ENCODE results near the gene ZNF667. TPM values are rescaled to one million over a fixed set of nuclear protein-coding genes. Genes with fewer than 3 reads are reported as not detected.
A peak's percentile ranks its signal among the peaks of the same experiment; 100 is the strongest.

The ZNF667 gene
- total and polyA plus RNA-seq, 2 donors (not counting 1 experiment from before 2014, with no cell fraction given): 2.8 to 6.5 TPM

GRCh38 chr19:56476093-56476492 is 1.1 kb downstream of the ZNF667 start:
- POLR2A ChIA-PET: no interaction called here
- DNase-seq: no peak
- CTCF ChIA-PET: no interaction called here
- Histone ChIP-seq H3K9ac (ENCODE audit: low read length) (peak overlapping the region; percentile 81), H4K20me1 (ENCODE audit: control insufficient read depth, insufficient read depth, low read length, poor library complexity, severe bottlenecking) (no peaks in the 10 kb centered on the region), H3K79me2 (ENCODE audit: control insufficient read depth, insufficient read depth, low read length) (peaks cover 52% of the 10 kb centered on the region), H3K36me3 (replicated peaks in 1 of 2; ENCODE audit: control extremely low read depth in 1 of 2, control insufficient read depth in 1 of 2, extremely low read depth in 1 of 2, insufficient read depth in 2 of 2, low read length in 1 of 2) (no peaks in the 10 kb centered on the region), H3K4me3 (ENCODE audit: control extremely low read depth in 1 of 5, extremely low read depth in 1 of 5, insufficient read depth in 1 of 5, low read depth in 2 of 5, low read length in 4 of 5) (peak overlapping the region in 2 of 5 experiments; percentile 70 to 76), H3K27me3 (replicated peaks in 1 of 4; ENCODE audit: control extremely low read depth in 1 of 4, control insufficient read depth in 3 of 4, insufficient read depth in 4 of 4, low read length in 3 of 4) (no peaks in the 10 kb centered on the region), H3K27ac (ENCODE audit: low read length in 2 of 2) (peak overlapping the region; percentile 87 to 94), H3K4me2 (replicated peaks; ENCODE audit: low read depth, low read length, poor library complexity, severe bottlenecking) (peak overlapping the region; percentile 76), H2AFZ (ENCODE audit: insufficient read depth, low read depth, low read length, poor library complexity, severe bottlenecking) (no peak overlapping the region), H3K4me1 (ENCODE audit: control insufficient read depth in 2 of 2, insufficient read depth in 2 of 2, low read length in 2 of 2) (peaks cover 11 to 20% of the 10 kb centered on the region in 2 donors), H3K9me3 (ENCODE audit: control extremely low read depth in 1 of 3, control insufficient read depth in 2 of 3, insufficient read depth in 1 of 3, low read length in 2 of 3) (peaks cover 8 to 70% (median 16%) of the 10 kb centered on the region in 3 donors)
- Mint-ChIP-seq H3K9me3 (ENCODE audit: insufficient read depth) (peaks cover 33% of the 10 kb centered on the region), H3K27me3 (peaks cover 19% of the 10 kb centered on the region), H3K4me1 (peaks cover 18% of the 10 kb centered on the region), H3K27ac (no peak overlapping the region), H3K4me3 (peak overlapping the region; percentile 99)
- WGBS (ENCODE audit: insufficient coverage): 96% methylated on average over 6 of the region's 10 CpGs
- ATAC-seq (ENCODE audit: low read depth): no peak
- TF ChIP-seq, protein P1, sequence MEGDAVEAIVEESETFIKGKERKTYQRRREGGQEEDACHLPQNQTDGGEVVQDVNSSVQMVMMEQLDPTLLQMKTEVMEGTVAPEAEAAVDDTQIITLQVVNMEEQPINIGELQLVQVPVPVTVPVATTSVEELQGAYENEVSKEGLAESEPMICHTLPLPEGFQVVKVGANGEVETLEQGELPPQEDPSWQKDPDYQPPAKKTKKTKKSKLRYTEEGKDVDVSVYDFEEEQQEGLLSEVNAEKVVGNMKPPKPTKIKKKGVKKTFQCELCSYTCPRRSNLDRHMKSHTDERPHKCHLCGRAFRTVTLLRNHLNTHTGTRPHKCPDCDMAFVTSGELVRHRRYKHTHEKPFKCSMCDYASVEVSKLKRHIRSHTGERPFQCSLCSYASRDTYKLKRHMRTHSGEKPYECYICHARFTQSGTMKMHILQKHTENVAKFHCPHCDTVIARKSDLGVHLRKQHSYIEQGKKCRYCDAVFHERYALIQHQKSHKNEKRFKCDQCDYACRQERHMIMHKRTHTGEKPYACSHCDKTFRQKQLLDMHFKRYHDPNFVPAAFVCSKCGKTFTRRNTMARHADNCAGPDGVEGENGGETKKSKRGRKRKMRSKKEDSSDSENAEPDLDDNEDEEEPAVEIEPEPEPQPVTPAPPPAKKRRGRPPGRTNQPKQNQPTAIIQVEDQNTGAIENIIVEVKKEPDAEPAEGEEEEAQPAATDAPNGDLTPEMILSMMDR (IDR thresholded peaks at IDR 0.05): no peak
- TF ChIP-seq EZH2 (IDR thresholded peaks at IDR 0.05; ENCODE audit: borderline replicate concordance, insufficient read depth, low read depth, low read length, poor library complexity, severe bottlenecking): no peak
- intact Hi-C loops (cut with micrococcal nuclease): loop anchor here (2.0 kb wide), 2 partner anchors 71 to 83 kb away; partner anchors contain the start of genes ZNF582 and ZNF583

- Mint-ChIP-seq H3K4me3 (no peak overlapping the region), H3K9me3 (ENCODE audit: insufficient read depth) (peaks cover 29% of the 10 kb centered on the region), H3K4me1 (peaks cover 18% of the 10 kb centered on the region), H3K27ac (no peak overlapping the region), H3K27me3 (peaks cover 19% of the 10 kb centered on the region)
- Histone ChIP-seq H3K79me2 (ENCODE audit: control insufficient read depth, insufficient read depth, low read length) (peaks cover 34% of the 10 kb centered on the region), H4K20me1 (ENCODE audit: control insufficient read depth, insufficient read depth, low read length, poor library complexity, severe bottlenecking) (no peaks in the 10 kb centered on the region), H3K27me3 (replicated peaks in 1 of 4; ENCODE audit: control extremely low read depth in 1 of 4, control insufficient read depth in 3 of 4, insufficient read depth in 4 of 4, low read length in 3 of 4) (no peaks in the 10 kb centered on the region), H3K27ac (ENCODE audit: low read length in 2 of 2) (no peak overlapping the region), H3K9me3 (ENCODE audit: control extremely low read depth in 1 of 3, control insufficient read depth in 2 of 3, insufficient read depth in 1 of 3, low read length in 2 of 3) (peaks cover 2 to 73% (median 21%) of the 10 kb centered on the region in 3 donors), H3K36me3 (replicated peaks in 1 of 2; ENCODE audit: control extremely low read depth in 1 of 2, control insufficient read depth in 1 of 2, extremely low read depth in 1 of 2, insufficient read depth in 2 of 2, low read length in 1 of 2) (no peaks in the 10 kb centered on the region), H3K4me2 (replicated peaks; ENCODE audit: low read depth, low read length, poor library complexity, severe bottlenecking) (no peak overlapping the region), H2AFZ (ENCODE audit: insufficient read depth, low read depth, low read length, poor library complexity, severe bottlenecking) (no peak overlapping the region), H3K9ac (ENCODE audit: low read length) (no peak overlapping the region), H3K4me1 (ENCODE audit: control insufficient read depth in 2 of 2, insufficient read depth in 2 of 2, low read length in 2 of 2) (peaks cover 11 to 20% of the 10 kb centered on the region in 2 donors), H3K4me3 (ENCODE audit: control extremely low read depth in 1 of 5, extremely low read depth in 1 of 5, insufficient read depth in 1 of 5, low read depth in 2 of 5, low read length in 4 of 5) (no peak overlapping the region)
- TF ChIP-seq, protein P1 (IDR thresholded peaks at IDR 0.05): no peak
- no peak for TF ChIP-seq EZH2 (IDR thresholded peaks at IDR 0.05; ENCODE audit: borderline replicate concordance, insufficient read depth, low read depth, low read length, poor library complexity, severe bottlenecking)
- CTCF ChIA-PET: no interaction called here
- WGBS (ENCODE audit: insufficient coverage): 100% methylated on average over 2 of the region's 3 CpGs
- ATAC-seq (ENCODE audit: low read depth): no peak
- no peak for DNase-seq
- intact Hi-C loops (cut with micrococcal nuclease): no loop called here
- POLR2A ChIA-PET: no interaction called here
Observed at GRCh38 chr19:56474308-56474707, 2.8 kb downstream of the ZNF667 start.
